ENCODE measurements around the gene CLK2. TPM values are rescaled to one million over a fixed set of nuclear protein-coding genes. Genes with fewer than 3 reads are reported as not detected.
"Not testable (repeated sequence)": the region's sequence is repeated elsewhere in the genome, so short reads cannot be mapped to it uniquely, and the experiment has no call there.

The CLK2 gene
- polyA plus RNA-seq, 3 donors, result 61.3 to 68.7 (median 64.7) TPM

DNA sequence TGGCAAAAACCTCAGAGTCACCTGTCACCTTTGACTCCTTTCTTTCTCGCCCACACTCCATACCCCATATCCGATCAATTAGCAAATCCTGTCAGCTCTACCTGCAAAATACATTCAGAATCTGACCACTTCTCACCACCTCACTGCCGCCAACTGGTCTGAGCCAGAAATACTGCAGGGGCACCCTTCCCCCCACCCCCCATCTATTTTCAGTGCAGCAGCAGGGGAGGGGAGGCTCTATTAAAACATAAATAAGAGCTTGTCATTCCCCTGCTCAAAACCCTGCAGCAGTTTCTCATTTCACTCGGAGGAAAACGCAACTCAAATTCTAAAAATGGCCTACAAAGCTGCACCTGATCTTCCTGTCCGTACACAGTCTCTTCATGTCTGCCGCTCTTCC lies 24.1 kb upstream of the CLK2 start:
- DNase-seq (ENCODE audit: low read depth in 3 of 3, low spot score in 2 of 3), result no peak

DNA sequence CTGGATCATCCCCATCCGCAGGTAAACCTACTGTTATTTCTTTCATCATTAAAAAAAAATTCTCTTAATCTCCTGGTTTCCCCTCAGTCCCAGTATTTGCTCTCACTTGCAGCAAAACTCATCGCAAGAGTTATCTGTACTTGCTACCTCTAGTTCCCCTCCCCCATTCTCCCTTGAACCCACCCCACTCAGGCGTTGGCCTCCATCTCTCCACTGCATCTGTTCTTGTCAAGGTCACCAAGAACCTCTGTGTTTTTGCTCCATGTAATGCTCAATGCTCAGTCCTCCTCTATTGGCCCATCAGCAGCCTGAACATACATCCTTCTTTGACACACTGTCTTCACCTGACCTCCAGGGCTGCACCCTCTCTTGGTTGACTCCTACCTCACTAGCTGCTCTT lies 23.4 kb upstream of the CLK2 start:
- DNase-seq (ENCODE audit: low read depth in 3 of 3, low spot score in 2 of 3), result no peak

DNA sequence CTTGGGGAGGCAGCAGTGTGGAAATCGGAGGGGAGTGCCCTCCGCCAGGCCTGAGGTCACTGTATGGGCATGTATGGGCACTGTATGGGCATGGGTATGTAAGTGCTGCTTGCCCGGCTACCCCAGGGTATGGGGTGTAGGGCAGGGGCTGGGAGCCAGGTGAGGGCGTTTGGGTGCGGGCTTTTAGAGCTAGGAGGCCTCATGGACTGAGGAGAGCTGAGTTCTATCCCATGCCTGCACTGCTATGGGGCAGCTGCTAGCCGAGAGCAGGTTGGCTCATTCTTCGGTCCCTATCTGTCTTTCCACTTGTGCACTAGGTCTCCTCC lies 22.6 kb upstream of the CLK2 start:
- DNase-seq (ENCODE audit: low read depth in 3 of 3, low spot score in 2 of 3), result no peak

DNA sequence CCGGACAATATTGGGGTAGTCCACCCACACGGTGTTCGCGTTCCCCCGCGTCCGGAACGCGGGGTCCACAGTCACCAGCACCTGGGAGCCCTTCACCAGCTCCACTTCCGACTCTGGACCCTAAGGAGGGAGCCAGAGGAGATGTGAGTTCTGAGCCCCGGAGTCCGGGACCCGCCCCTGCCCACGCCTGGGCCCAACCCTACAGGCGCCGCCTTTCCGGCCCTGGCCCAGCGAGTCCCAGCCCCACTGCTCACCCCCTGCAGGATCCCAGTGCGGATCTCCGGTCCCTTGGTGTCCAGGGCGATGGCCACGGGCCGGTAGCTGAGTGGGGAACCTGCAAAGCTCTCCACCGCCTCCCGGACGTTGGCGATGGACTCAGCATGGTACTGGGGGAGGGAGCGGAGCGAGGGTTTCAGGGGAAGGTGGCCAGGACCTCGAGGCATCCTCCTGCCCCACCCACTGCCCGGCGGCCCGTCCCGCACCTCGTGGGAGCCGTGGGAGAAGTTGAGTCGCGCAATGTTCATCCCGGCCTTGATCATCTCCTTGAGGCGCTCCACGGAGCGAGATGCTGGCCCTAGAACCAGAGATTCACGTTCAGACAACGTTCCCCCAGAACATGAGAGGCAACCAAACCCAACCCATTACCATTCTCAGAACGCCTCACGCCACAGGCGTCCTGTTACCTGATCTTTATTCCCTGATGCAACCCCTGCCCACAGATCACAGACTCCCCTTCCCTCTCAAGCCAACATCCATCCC lies 22.1 kb upstream of the CLK2 start:
- no peak for DNase-seq (ENCODE audit: low read depth in 3 of 3, low spot score in 2 of 3)

DNA sequence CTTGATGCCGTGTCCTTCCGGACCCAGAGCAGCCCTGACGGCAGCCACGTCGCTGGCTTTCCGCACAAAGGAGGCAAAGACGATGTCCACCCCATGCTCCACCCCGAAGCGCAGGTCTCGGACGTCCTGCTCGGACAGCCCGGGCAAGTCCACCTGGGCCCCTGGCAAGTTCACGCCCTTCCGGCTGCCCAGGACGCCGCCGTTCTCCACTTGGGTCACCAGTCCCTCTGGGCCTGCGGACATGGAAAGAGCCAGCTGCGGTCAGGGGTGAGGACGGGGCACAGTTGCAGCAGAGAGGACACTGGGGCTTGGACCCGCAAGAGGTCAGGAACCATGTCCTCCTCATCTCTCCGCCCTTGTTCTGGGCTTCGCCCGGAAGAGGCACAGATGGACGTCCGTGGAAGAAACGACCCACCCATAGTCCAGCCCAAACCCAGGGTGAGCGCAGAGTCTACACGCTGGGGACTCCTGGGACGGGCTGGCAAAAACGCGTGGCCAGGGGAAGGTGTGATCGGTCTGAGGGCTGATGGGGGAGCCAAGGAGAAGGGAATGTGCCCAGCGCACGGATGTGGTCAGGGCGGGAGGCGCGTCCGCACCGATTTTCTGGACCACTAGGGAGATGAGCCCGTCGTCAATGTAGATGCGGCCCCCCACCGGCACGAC lies 21.3 kb upstream of the CLK2 start:
- DNase-seq (ENCODE audit: low read depth in 3 of 3, low spot score in 2 of 3), result no peak

DNA sequence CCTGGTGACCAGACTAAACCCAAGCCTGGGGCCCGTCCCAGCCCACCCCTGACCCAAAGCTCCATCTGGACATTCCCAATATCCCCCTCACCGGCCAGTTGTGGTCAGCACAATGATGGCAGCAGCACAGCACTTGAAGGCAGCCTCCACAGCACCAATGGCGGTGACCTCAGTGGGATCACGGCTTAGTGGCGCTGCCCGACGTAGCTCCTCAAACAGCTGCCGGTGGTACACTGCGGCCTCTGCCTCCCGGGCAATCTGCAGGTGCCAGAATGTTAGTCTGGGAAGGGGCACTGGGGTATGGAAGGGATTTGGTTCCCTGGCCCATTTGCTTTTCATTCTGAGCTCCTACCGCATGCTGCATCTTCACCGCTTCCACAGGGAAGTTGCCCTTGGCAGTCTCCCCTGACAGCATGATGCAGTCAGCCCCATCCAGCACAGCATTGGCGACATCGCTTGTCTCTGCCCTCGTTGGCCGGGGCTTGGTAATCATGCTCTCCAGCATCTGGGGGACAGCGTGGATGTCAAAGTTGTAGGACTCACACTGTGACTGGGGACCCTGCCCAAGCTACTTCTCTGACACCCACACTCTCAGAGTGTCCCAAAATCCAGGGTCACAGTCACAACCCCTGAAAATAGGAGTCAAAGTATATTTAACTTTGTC lies 19.9 kb upstream of the CLK2 start:
- DNase-seq (ENCODE audit: low read depth in 3 of 3, low spot score in 2 of 3), result no peak

DNA sequence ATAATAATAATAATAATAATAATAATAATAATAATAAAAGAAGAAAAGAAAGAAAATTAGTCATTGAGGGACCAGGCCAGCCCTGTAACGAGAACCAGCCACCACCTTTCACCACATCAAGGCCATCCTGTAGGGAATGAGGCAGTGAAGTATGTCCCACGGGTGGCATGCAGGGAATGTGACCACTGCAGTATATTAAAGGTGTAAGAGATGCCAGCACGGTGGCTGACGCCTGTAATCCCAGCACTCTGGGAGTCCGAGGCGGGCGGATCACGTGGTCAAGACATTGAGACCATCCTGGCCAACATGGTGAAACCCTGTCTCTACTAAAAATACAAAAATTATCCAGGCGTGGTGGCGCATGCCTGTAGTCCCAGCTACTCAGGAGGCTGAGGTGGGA lies 17.7 kb upstream of the CLK2 start:
- not testable (repeated sequence) for DNase-seq (ENCODE audit: low read depth in 3 of 3, low spot score in 2 of 3)

DNA sequence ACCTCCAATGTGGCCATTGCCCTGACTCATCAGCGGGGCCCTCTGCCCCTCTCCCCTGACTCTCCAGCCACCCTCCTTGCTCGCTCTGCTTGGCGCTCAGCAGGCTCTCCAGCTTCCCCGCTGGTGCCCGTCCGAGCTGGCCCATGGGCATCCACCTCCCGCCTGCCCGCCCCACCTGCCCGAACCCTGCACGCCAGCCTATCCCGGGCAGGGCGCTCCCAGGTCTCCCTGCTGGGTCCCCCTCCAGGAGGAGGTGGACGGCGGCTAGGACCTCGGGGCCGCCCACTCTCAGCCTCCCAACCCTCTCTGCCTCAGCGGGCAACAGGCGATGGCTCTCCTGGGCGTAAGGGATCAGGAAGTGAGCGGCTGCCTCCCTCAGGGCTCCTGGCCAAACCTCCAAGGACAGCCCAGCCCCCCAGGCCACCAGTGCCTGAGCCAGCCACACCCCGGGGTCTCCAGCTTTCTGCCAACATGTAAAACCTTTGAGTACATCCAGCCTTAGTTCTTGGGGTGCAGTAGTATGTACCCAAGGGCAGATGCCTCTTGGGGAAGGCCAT lies 14.8 kb upstream of the CLK2 start:
- no peak for DNase-seq (ENCODE audit: low read depth in 3 of 3, low spot score in 2 of 3)

DNA sequence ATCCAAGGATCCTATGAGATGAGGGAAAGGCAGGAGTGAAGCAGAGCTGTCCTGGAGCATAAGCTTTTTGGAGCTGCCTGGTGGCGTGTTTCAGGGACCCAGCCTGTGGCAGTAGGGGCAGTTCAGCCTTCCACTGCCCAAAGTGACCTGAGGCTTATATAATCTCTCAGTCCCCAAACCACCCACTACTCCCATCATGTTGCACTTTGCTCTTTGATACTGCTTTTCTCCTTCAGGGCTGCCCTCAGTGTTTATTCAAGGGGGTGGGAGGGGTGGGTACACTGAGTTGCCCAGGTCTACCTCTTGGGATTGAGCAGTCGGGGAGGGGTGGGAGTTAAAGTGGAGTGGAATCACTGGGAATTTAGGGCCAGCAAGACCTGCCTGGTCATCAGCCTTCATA lies 13.2 kb upstream of the CLK2 start:
- DNase-seq (ENCODE audit: low read depth in 3 of 3, low spot score in 2 of 3), result no peak

DNA sequence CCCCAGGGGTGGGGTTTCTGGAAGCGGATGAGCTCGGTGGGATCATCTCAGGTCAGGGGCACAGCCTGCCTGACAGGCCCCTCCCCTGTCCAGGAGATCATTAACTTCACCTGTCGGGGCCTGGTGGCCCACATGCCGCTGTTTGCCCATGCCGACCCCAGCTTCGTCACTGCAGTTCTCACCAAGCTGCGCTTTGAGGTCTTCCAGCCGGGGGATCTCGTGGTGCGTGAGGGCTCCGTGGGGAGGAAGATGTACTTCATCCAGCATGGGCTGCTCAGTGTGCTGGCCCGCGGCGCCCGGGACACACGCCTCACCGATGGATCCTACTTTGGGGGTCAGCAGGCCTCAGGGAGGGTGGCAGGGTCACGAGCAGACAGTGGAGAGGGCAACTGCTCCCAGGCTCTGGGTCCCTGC lies 12.3 kb upstream of the CLK2 start:
- no peak for DNase-seq (ENCODE audit: low read depth in 3 of 3, low spot score in 2 of 3)

DNA sequence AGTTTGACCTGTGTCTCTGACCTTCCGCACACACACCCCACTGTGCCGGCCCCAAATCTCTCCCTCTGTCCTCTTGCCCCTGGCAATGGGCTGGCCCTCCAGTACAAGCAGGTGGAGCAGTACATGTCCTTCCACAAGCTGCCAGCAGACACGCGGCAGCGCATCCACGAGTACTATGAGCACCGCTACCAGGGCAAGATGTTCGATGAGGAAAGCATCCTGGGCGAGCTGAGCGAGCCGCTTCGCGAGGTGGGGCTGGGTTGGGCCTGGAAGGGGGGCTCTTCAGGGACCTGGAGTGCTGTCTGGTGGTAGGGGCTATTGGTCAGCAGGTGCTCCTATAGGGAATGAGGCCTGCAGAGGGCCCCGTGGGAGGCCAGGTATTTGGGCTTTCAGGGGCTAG lies 11.8 kb upstream of the CLK2 start:
- no peak for DNase-seq (ENCODE audit: low read depth in 3 of 3, low spot score in 2 of 3)

DNA sequence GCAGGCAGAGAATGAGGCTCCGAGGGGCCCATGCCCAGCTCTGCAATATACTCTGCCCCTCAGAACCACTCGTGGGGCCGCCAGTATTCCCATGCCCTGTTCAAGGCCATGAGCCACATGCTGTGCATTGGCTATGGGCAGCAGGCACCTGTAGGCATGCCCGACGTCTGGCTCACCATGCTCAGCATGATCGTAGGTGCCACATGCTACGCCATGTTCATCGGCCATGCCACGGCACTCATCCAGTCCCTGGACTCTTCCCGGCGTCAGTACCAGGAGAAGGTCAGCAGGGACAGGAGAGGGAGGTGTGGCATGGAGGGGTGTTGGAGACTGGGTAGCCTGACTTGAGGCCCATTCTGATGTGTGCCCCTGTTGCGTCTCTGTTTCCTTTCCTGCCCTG lies 11.2 kb upstream of the CLK2 start:
- DNase-seq (ENCODE audit: low read depth in 3 of 3, low spot score in 2 of 3), result no peak

DNA sequence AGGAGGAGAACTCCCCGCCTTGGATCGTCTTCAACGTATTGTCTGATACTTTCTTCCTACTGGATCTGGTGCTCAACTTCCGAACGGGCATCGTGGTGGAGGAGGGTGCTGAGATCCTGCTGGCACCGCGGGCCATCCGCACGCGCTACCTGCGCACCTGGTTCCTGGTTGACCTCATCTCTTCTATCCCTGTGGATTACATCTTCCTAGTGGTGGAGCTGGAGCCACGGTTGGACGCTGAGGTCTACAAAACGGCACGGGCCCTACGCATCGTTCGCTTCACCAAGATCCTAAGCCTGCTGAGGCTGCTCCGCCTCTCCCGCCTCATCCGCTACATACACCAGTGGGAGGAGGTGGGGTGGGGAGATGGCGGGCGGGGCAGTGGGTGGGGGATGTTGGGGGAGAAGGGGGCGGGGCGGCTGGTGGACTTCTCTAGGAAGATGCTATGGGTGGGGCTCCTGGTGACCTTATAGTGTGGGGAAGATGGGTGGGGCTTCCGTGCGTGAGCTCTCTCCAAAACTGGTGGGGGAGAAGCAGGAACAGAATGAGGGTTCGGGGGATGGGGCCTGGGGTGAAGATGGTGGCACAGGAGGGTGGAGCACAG lies 9.3 kb upstream of the CLK2 start:
- DNase-seq (ENCODE audit: low read depth in 3 of 3, low spot score in 2 of 3), result no peak

DNA sequence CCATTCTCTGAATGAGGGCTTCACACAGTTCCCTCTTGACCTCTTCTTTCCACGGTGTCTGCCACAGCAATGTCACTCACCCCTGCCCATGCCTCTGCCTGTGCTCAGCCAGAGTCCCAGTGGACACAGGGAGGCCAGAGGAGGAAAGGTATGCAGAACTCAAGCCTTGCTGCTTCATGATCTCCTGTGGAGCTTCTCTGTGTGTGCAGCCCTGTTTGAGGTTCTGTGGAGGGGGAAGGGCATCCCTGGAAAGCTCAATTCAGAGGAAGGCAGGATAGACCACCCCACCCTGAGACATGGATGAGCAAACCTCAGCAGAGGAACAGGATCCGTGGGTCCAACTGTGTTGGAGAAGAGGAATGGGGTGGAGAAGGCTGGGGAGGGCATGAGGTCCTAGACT lies 6.0 kb upstream of the CLK2 start:
- no peak for DNase-seq (ENCODE audit: low read depth in 3 of 3, low spot score in 2 of 3)

DNA sequence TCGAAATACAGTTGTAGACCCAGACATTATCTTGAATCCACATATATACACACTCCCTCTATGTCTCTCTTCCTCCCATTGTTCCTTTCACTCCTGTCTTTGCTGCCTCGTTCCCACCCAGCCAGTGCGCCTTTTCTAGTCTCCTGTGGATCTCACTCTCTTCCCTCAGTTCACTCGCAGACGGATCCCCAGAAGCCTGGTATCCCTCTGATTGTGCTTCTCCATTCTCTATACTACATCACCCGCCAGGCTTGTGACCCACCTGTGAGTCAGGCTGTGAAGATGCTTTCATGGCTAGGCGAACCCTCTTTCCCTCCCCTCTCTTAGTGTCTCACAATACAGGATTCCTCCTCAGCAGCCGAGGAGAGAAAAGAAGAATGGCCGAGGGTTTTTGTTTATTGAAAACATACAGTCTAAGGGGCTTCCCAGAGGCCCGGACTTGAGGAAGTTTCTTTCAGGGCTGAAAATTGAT lies 5.4 kb upstream of the CLK2 start:
- DNase-seq (ENCODE audit: low read depth in 3 of 3, low spot score in 2 of 3), result no peak

DNA sequence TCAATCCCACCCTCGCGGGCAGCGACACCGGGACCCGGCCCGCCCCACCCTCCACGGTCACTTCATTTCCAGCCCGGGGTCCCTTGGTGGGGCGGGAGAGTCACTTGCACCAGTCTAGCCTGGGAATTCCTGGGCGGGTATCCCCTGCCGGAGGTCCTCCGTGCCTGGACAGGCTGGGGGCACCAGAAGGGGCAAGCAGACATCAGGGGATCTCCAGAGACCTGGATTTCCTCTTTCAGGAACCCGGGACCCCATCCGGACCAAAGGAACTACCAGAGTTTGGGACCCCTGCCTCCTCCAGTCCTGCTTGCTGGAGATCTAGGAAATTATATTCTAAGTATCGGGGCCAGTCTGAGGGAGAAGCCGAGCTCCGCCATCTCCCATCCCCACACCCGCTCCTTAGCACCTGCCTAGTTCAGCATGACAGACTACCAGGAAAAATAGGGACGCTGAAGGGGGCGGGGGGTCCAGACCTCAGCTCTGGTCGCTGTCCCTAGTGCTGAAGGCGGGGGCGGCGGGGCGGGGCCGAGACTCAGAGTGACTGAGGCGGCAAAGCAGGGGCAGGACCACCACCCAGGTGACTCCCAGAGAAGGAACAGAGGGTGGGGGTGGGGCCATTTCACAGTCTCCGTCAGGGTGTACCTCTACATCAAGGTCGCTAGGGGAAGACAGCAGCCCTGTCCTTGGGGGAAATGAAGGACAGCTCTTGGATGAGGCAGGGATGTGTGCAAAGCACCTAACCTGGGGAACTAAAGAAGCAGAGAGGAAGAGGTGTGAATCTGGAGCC lies 4.8 kb upstream of the CLK2 start:
- DNase-seq (ENCODE audit: low read depth in 3 of 3, low spot score in 2 of 3), result peak in 1 of 3 donors; percentile 61

DNA sequence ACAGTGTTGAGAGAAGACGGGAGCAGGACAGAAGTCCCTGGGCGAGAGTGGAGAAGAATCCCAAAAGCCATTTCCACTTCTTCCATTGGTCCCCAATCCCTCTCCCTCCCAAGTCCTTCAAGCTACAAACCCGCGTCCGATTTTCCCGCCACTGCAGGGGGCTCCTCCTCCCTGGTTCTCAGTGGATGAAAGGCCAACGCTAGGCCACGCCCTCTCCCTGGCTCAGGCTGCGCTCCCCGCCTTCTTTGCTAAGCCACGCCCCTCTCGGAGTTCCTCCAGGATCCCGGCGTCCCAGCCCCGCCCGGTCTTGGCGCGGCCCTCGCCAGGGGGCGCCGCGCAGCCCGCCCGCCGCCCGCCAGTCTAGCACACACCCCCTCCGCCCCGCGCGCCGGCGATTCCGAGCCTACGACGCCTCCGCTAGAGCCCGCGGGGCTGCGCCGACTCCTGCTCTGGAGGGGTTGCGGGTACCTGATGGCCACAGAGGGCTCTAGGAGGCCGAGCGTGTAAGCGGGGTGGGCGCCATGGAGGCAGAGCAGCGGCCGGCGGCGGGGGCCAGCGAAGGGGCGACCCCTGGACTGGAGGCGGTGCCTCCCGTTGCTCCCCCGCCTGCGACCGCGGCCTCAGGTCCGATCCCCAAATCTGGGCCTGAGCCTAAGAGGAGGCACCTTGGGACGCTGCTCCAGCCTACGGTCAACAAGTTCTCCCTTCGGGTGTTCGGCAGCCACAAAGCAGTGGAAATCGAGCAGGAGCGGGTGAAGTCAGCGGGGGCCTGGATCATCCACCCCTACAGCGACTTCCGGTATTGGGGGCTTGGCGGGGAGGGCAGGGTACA lies 4.0 kb upstream of the CLK2 start, which contains the start of gene HCN3:
Gene HCN3 (plus strand): TSS at position 394 of the 832 bp plus-strand sequence. CDS start 128 bp downstream, at position 522.
- DNase-seq (ENCODE audit: low read depth in 3 of 3, low spot score in 2 of 3), result peak; percentile 92 to 96 (median 94)

DNA sequence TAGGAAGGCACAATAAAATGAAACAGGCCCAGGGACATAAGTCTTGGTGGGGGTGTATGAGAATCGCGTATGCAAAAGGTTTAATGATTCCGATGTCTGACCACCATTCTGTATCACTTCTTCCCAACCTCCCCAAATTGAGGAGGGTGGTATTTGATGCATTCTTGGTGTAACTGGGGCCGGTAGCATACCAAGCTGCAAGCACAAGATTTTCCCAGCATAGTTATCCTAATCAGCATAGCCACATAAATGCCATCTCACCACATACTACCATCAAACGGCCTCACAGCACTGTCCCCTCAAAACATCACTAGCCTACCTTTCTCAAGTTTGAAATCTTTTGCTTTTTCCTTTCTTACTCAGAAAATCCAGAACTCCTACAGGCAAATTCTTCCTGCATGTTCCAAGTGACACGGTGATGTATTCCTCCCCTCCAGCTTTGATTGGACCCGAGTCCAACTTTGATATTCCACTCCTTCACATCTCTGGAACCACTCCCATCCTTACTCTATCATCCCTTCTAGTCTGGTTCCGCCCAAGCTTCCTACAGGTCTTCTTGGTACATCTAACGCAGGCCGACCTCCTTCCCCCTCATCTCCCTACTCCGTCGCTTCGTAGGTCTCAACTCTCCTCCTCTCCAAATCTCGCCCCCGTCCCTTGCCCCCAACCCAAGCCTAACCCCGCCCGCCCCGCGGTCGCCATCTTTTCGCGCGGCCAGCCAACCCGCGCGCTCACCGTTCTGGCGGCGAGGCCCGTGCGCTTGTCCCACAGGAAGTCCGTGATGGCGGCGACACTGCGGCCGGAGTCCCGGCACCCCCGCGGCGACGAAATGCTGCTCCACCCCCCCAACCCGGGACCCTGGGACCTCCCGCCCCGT lies 600 bp downstream of the CLK2 start:
- DNase-seq (ENCODE audit: low read depth in 3 of 3, low spot score in 2 of 3), result peak in 1 of 3 donors; percentile 27

Measured in right renal cortex interstitium (tissue), 3 donors.